ENCODE results near the gene CLBA1. TPM values are rescaled to one million over a fixed set of nuclear protein-coding genes. Genes with fewer than 3 reads are reported as not detected.

Gene CLBA1
- total and polyA plus RNA-seq, 9 of the 15 experiments (the other 6 are each of a cell fraction or from before 2014, with no cell fraction given): 0.04 to 3.9 (median 2.6) TPM

DNA sequence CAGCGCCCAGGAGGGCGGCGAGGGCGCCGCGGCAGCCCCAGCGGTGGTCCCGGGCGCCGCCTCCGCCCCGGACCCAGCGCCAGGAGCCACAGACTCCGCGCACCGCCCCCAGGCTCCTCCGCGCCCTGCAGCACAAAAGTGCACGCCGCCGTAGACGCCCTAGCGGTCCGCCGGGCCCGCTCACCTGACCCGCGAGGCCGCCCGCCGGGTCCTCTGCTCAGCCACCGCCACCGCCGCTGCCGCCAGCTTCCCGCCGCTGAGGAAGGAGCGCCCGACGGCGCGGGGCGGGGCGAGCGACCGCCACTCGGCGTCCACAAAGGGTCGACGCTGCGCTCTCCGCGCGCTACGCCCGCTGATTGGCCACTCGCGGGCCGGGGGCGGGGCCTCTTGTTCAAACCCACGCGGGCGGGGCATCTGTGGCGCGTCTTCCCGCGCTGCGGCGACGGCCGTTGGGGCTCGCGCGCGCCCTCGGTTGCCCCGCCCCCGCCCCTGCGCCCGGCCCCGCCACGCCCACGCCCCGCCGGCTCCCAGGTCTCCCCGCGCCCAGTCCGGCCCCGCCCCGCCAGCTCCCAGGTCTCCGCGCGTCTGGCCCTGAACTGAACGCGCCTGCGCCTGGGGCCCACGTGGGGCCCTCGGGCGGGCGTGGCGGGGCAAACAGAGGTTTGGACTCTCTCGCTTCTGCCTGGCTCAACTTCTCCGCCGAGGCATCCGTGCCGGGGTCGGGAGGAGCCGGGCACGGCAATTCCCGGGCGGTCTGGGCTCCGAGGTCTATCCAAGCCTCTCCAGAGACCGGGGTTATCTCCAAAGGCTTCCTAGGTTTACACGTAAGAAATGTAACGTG is 35.4 kb downstream of the CLBA1 start, which contains the start of gene CDCA4 (continued):
- TF ChIP-seq SIX5 (IDR thresholded peaks at IDR 0.05; ENCODE audit: borderline replicate concordance in 1 of 2, insufficient read depth in 1 of 2, low read depth in 1 of 2, low read length in 2 of 2) (no peak), KLF16 (IDR thresholded peaks at IDR 0.05) (no peak), STAT5A (IDR thresholded peaks at IDR 0.05; ENCODE audit: borderline replicate concordance, low read length) (no peak), CXXC5 (CRISPR knock-in tag; IDR thresholded peaks at IDR 0.05) (peak; percentile 88), PCBP1 (IDR thresholded peaks at IDR 0.05; ENCODE audit: low read depth, low read length, poor library complexity, severe bottlenecking) (peak; percentile 19), MCM3 (IDR thresholded peaks at IDR 0.05) (no peak), CC2D1A (IDR thresholded peaks at IDR 0.05) (no peak), NCOA1 (IDR thresholded peaks at IDR 0.05; ENCODE audit: low read depth) (no peak), HSF4 (CRISPR knock-in tag; IDR thresholded peaks at IDR 0.05; ENCODE audit: borderline replicate concordance) (no peak), FOS (IDR thresholded peaks at IDR 0.05; ENCODE audit: extremely low read depth, insufficient read length) (peak; percentile 29), POLR2AphosphoS2 (IDR thresholded peaks at IDR 0.05; ENCODE audit: low read length) (no peak), PCBP2 (IDR thresholded peaks at IDR 0.05; ENCODE audit: low read depth, low read length, poor library complexity, severe bottlenecking) (no peak), RBBP5 (IDR thresholded peaks at IDR 0.05; ENCODE audit: borderline replicate concordance, insufficient read depth, low read length, poor library complexity, severe bottlenecking) (peak; percentile 14), ZBTB8A (IDR thresholded peaks at IDR 0.05; ENCODE audit: partially characterized antibody) (no peak)
- TF ChIP-seq, protein P1, sequence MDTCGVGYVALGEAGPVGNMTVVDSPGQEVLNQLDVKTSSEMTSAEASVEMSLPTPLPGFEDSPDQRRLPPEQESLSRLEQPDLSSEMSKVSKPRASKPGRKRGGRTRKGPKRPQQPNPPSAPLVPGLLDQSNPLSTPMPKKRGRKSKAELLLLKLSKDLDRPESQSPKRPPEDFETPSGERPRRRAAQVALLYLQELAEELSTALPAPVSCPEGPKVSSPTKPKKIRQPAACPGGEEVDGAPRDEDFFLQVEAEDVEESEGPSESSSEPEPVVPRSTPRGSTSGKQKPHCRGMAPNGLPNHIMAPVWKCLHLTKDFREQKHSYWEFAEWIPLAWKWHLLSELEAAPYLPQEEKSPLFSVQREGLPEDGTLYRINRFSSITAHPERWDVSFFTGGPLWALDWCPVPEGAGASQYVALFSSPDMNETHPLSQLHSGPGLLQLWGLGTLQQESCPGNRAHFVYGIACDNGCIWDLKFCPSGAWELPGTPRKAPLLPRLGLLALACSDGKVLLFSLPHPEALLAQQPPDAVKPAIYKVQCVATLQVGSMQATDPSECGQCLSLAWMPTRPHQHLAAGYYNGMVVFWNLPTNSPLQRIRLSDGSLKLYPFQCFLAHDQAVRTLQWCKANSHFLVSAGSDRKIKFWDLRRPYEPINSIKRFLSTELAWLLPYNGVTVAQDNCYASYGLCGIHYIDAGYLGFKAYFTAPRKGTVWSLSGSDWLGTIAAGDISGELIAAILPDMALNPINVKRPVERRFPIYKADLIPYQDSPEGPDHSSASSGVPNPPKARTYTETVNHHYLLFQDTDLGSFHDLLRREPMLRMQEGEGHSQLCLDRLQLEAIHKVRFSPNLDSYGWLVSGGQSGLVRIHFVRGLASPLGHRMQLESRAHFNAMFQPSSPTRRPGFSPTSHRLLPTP (IDR thresholded peaks at IDR 0.05; ENCODE audit: borderline replicate concordance, extremely low read depth, insufficient read length): no peak
- TF ChIP-seq, protein P2, sequence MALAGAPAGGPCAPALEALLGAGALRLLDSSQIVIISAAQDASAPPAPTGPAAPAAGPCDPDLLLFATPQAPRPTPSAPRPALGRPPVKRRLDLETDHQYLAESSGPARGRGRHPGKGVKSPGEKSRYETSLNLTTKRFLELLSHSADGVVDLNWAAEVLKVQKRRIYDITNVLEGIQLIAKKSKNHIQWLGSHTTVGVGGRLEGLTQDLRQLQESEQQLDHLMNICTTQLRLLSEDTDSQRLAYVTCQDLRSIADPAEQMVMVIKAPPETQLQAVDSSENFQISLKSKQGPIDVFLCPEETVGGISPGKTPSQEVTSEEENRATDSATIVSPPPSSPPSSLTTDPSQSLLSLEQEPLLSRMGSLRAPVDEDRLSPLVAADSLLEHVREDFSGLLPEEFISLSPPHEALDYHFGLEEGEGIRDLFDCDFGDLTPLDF (CRISPR knock-in tag; IDR thresholded peaks at IDR 0.05): peak; percentile 99
- TF ChIP-seq, protein P3, sequence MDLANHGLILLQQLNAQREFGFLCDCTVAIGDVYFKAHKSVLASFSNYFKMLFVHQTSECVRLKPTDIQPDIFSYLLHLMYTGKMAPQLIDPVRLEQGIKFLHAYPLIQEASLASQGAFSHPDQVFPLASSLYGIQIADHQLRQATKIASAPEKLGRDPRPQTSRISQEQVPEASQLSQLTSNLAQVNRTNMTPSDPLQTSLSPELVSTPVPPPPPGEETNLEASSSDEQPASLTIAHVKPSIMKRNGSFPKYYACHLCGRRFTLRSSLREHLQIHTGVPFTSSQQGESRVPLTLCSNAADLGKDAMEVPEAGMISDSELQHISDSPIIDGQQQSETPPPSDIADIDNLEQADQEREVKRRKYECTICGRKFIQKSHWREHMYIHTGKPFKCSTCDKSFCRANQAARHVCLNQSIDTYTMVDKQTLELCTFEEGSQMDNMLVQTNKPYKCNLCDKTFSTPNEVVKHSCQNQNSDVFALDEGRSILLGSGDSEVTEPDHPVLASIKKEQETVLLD (IDR thresholded peaks at IDR 0.05): no peak
- TF ChIP-seq, protein P4, sequence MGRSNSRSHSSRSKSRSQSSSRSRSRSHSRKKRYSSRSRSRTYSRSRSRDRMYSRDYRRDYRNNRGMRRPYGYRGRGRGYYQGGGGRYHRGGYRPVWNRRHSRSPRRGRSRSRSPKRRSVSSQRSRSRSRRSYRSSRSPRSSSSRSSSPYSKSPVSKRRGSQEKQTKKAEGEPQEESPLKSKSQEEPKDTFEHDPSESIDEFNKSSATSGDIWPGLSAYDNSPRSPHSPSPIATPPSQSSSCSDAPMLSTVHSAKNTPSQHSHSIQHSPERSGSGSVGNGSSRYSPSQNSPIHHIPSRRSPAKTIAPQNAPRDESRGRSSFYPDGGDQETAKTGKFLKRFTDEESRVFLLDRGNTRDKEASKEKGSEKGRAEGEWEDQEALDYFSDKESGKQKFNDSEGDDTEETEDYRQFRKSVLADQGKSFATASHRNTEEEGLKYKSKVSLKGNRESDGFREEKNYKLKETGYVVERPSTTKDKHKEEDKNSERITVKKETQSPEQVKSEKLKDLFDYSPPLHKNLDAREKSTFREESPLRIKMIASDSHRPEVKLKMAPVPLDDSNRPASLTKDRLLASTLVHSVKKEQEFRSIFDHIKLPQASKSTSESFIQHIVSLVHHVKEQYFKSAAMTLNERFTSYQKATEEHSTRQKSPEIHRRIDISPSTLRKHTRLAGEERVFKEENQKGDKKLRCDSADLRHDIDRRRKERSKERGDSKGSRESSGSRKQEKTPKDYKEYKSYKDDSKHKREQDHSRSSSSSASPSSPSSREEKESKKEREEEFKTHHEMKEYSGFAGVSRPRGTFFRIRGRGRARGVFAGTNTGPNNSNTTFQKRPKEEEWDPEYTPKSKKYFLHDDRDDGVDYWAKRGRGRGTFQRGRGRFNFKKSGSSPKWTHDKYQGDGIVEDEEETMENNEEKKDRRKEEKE (IDR thresholded peaks at IDR 0.05; ENCODE audit: borderline replicate concordance in 1 of 2, control insufficient read depth in 1 of 2, low read depth in 2 of 2, low read length in 1 of 2): no peak

Measured in K562 (cell line).